Fibroblast of mammary gland (primary cell): ENCODE results near the gene PRPF8.

Source experiments
- DNase-seq: peaks from one replicate; pipeline ENCODE4 v3.0.0-alpha.2; 2010; ENCODE audit warnings: low read depth
- H3K4me3 ChIP-seq: 2 replicates; pipeline ENCODE4 v1.5.1; 2011; ENCODE audit warnings: low read depth, mild to moderate bottlenecking, low read length, moderate library complexity; ENCODE audit not compliant: control insufficient read depth
- TF ChIP-seq, protein P1 (sequence below): conservative IDR thresholded peaks from 2 replicates; pipeline ENCODE4 v1.5.1; 2011; ENCODE audit warnings: low read depth, low read length, inconsistent platforms; ENCODE audit not compliant: control insufficient read depth, insufficient read depth

Gene PRPF8

DNA sequence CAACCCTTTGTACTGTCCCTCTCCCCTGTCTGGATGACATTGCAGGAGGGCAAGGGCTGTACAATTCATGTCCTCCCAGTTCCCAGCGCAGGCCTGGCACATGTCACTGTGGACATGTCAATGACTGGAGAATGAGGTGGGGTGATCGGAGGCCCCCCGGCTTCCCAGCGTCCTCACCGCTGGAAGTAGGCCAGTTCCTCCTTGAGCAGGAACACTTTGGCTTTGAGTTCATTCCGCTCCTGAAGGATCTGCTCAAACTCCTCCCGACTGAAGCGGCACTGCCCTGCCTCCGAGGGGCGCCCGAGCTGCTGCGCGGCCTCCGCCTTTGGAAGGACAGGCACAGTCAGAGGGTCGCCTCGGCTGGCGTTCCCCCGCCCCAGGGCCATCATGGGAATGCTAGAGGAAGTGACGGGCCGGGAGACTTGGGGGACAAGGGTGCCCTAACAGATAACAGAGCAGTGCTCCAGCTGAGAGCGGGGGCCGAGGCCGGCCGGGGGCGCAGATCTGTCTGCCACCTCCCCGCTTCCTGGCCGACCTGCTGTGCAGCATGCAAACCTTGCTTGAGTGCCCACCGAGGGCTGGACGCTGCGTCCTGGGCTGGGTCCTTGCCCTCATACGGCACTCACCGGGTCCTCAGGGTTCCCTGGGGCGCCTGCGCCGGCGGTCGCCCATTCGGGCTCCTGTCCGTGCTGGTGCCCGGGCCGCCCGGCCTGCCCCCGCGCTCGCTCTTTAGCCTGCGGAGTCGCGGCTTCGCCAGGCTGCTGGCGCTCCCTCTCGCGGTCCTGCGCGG, 36.3 kb downstream of the PRPF8 start:
- TF ChIP-seq, protein P1, sequence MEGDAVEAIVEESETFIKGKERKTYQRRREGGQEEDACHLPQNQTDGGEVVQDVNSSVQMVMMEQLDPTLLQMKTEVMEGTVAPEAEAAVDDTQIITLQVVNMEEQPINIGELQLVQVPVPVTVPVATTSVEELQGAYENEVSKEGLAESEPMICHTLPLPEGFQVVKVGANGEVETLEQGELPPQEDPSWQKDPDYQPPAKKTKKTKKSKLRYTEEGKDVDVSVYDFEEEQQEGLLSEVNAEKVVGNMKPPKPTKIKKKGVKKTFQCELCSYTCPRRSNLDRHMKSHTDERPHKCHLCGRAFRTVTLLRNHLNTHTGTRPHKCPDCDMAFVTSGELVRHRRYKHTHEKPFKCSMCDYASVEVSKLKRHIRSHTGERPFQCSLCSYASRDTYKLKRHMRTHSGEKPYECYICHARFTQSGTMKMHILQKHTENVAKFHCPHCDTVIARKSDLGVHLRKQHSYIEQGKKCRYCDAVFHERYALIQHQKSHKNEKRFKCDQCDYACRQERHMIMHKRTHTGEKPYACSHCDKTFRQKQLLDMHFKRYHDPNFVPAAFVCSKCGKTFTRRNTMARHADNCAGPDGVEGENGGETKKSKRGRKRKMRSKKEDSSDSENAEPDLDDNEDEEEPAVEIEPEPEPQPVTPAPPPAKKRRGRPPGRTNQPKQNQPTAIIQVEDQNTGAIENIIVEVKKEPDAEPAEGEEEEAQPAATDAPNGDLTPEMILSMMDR = peak; percentile 12
- H3K4me3 ChIP-seq = peak overlapping the region; percentile 46
- DNase-seq = no peak

DNA sequence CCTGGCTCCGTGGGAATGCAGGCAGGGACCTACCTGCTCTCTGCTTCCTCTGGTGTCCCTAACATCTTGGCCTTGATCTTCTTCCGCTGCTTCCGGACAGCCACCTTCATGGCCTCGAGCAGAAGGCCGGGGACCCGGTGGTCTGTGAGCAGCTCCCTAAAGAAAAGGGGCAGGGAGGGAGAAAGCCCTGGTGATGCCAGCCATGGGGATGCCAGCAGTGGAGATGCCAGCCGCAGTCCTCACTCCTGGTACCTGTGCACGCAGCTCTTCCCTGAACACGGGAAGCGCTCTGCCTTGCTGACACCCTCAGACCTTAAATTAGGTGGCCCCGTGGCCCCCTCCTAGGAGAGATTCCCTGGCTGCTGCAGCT, 36.9 kb downstream of the PRPF8 start:
- H3K4me3 ChIP-seq = no peak overlapping the region
- TF ChIP-seq, protein P1 = no peak
- DNase-seq = no peak

DNA sequence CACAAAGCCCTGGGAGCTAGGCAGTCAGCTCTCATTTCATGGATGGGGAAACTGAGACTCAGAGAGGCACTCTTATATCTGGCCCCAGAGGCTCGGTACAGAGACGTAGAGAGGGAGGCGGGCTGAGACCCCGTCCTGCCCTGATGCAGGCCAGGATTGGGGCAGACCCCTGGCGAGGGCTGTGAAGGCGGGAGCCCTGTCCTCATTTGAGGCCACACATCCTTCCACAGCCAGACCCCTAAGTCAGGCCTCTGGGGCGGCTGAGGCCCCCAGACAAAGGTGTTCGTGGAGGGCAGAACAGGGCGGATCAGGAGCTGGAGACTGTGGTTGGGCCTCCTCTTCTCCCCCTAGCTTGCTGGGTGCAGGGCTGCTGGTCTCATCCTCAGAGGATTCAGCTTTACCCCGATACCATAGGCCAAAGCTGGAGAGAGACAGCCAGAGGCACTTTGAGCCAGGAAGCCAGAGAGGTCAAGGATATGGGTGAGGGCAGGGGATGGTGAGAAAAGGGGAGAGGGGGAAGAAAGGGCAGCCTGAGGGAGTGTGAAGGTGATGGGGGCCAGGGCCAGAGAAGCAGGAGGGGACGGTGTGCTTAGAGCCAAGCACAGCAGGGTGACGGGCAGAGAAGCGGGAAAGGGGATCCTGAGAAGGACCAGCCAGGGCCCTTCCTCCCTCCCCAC, 38.3 kb downstream of the PRPF8 start:
- TF ChIP-seq, protein P1 = no peak
- DNase-seq = no peak
- H3K4me3 ChIP-seq = no peak overlapping the region

DNA sequence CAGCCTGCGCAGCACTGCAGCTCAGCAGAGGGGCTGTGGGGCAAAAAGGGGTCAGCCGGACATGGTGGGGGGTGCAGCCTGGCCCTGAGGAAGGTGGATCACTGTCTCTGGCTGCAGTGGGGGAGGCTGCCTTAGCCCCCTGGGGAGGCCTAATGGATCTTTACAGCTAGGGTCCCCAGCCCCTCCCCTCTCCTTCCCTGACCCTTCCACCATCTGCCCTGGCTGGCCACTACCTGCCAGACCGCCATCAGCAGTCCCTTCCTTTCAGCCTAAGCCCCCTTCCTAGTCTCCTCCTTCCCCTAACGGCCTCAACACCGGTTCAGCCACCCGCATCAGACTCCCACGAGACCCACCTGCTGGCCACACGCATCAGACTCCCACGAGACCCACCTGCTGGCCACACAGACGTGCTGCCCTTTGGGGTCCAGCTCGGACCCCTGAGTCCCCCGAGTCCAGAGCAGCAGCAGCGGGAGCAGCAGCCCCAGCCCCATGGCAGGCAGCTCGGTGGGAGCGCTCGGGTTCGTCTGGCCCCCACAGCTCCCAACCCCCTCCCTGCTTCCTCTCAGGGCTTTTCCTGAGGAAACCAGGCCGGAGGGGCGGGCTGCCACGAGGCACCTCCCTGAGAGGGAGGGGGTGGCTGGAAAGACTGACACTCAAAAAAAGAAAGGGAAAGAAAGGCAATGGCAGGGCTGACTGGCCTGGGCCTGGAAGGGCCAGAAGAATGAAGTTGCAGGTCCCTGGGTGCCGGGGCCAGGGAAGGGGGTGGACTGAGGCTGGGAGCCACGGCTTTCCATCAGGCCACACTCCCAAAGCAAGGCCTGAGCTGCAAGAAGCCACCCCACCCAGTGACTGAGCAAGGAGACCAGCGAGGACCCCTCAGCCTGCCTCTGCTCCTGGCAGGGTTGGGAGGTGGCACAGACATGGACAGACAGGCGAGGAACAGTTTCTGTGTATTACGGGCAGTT, 39.2 kb downstream of the PRPF8 start, which contains the start of gene SCARF1:
TSS of gene SCARF1 (minus strand) at position 526 of the 965 bp plus-strand sequence. CDS start at position 491, 35 bp downstream.
- TF ChIP-seq, protein P1 = no peak
- no peak for DNase-seq
- H3K4me3 ChIP-seq = no peak within 1 kb of the TSS

DNA sequence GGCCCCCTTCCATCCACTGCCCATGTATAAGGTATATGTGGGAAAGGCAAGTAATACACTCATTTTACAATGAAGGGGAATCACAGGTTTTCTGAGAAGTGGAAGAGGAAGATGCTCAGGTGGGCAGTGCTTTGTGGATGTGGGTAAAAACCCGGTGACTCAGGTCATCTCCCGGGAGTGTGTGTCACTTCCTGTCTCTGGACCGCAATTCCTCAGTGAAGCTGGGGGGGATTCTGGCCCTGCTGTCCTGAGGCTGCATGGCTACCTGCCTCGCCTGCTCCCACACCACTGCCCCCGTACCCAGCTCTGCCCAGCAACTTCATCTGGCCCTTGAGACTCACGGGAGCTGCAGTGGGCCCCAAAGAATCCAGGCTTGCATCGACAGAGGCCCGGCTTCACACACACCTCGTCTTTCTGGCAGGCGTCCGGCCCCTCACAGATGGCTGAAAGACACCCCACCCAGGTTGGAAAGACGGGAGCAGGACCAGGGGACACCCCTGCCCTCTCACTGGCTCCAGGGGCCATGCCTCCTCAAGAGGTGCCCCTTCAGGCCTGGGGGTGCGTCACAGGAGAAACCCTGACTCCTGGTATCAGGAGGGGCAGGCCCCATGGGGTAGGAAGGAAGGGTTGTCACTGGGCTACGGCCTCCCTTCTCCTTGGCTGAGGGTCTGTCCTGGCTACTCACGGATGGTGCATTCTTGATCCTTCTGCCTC, 40.0 kb downstream of the PRPF8 start:
- TF ChIP-seq, protein P1 = no peak
- DNase-seq = peak; percentile 48
- no peak overlapping the region for H3K4me3 ChIP-seq
